IPS DF 6.9 (cell line): ENCODE results near the gene TMEM263.

Experiments used
- DNase-seq: peaks from one replicate; pipeline ENCODE4 v3.0.0-alpha.2; 2013; ENCODE audit warnings: low read depth, low spot score
- H3K27ac ChIP-seq: one replicate; pipeline ENCODE4 v1.5.1; 2013; ENCODE audit warnings: low read length, control low read depth
- H3K27me3 ChIP-seq: 2 replicates; pipeline ENCODE4 v1.6.1; 2013; ENCODE audit warnings: mild to moderate bottlenecking, low read length; ENCODE audit not compliant: control insufficient read depth, insufficient read depth
- H3K36me3 ChIP-seq: 2 replicates; pipeline ENCODE4 v1.6.1; 2013; ENCODE audit warnings: low read length; ENCODE audit not compliant: control insufficient read depth, insufficient read depth
- H3K4me1 ChIP-seq: 2 replicates; pipeline ENCODE4 v1.6.1; 2013; ENCODE audit warnings: low read length; ENCODE audit not compliant: control insufficient read depth, insufficient read depth
- H3K4me3 ChIP-seq: 2 replicates; pipeline ENCODE4 v1.5.1; 2013; ENCODE audit warnings: mild to moderate bottlenecking, low read length
- H3K9me3 ChIP-seq: 2 replicates; pipeline ENCODE4 v1.6.1; 2013; ENCODE audit warnings: low read length, inconsistent platforms; ENCODE audit not compliant: control insufficient read depth, insufficient read depth
- WGBS: extraction: QIAGEN DNeasy Blood & Tissue Kit; methylation state at CpG from one replicate; pipeline ENCODE4 v1.1.7; 2013; ENCODE audit warnings: mixed read lengths, missing lambda C conversion rate; ENCODE audit not compliant: insufficient read length, insufficient coverage; 5-methylcytosine and 5-hydroxymethylcytosine counted together

Gene TMEM263

DNA sequence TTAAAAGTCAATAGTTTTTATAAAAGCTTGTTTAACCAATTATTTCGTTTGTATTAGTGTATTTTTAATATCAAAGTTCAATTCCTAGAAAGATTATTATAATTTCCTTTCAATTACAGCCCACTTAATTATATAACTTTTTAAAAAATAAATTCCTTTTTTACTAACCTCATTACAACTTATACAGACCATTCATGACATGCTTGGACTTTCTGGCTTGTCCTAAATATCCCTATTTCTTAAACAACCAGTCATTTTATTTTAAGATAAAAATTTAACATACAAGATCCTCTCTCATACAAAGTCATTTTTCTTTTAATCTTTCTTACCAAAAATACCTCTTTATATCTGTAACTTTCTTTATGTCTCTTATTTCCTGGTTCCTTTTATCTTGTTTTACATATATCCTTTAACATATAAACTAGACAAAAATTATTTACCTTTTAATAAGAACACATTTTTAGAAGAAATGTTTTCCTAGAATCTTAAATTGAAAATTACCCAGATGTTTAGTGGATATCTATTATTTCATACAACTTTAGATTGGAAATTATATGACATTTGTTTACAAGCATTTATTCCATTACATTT lies 10.4 kb upstream of the TMEM263 start:
- no peak overlapping the region for H3K27ac ChIP-seq
- H3K9me3 ChIP-seq = no peaks in the 10 kb centered on the region
- no peaks in the 10 kb centered on the region for H3K36me3 ChIP-seq
- H3K4me1 ChIP-seq = no peaks in the 10 kb centered on the region
- H3K27me3 ChIP-seq = no peaks in the 10 kb centered on the region
- no peak overlapping the region for H3K4me3 ChIP-seq
- no CpG with 5 or more reads among the region's 1 CpG for WGBS
- no peak for DNase-seq

DNA sequence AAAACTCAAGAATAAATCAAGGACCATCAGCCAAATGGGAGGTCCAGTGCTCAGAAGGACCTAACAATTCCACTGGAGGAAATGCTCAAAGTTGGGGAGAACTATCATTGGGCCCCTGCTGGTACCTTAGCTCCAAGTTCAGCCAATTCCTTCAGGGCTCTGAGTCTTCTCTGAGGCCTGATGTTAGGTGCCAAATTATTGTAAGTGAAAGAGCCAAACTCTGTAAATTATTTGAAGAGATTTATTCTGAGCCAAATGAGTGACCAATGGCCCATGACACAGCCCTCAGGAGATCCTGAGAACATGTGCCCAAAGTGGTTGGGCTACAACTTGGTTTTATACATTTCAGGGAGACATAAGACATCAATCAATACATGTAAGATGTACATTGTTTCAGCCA lies 8.2 kb upstream of the TMEM263 start:
- Histone ChIP-seq H3K27ac (no peak overlapping the region), H3K9me3 (no peaks in the 10 kb centered on the region), H3K4me1 (no peaks in the 10 kb centered on the region), H3K4me3 (no peak overlapping the region), H3K36me3 (no peaks in the 10 kb centered on the region), H3K27me3 (no peaks in the 10 kb centered on the region)
- DNase-seq = no peak

DNA sequence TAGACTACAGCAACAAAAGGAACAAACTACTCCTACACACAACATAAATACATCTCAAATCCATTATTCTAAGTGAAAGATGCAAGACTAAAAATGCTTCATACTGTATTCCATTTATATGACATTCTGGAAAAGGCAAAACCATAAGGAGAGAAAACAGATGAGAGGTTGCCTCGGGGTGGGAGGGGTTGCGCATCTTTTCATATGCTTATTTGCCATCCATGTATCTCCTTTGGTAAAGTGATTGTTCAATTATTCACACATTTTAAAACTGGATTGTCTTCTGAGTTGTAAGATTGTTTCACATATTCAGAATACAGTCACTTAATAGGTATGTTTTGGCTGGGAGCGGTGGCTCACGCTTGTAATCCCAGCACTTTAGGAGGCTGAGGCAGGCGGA lies 5.1 kb upstream of the TMEM263 start:
- Histone ChIP-seq H3K4me1 (peaks cover 3% of the 10 kb centered on the region; the same call in 1 of the 2 replicates), H3K27me3 (no peaks in the 10 kb centered on the region), H3K4me3 (no peak overlapping the region), H3K27ac (no peak overlapping the region), H3K36me3 (no peaks in the 10 kb centered on the region), H3K9me3 (no peaks in the 10 kb centered on the region)
- DNase-seq = no peak
- no CpG with 5 or more reads among the region's 5 CpGs for WGBS

DNA sequence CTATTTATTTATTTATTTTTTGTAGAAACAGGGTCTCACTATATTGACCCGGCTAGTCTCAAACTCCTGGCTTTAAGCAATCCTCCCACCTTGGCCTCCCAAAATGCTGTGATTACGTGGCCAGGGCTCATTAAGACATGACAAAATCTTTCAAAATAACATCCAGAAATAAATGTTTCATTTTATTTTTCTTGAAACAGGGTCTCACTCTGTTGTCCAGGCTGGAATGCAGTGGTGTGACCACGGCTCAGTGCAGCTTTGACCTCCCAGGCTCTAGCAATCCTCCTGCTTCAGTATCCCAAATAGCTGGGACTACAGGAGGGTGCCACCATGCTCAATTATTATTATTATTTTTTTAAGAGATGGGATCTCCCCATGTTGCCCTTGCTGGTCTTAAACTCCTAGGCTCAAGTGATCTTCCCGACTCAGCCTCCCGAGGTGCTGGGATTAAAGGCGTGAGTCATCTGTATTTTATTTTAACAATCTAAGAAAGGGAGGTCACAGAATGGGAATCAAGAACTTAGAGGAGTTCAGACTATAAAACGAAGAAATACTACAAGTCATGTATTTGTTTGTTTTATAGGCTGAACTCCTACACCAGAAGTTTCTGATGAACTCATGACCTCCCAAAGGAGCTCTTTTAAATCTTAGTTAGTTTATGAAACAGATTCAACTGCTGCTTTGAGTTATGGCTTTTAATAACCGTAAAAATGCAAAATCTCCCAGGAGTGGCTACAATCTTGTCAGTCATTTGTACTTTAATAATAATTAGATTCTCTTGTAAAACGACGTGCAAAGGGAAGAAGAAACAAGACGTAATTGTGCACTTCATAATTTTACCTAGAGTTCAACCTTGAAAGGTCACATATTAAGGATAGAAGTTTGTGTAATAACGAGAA lies 2.1 kb upstream of the TMEM263 start:
- no peak overlapping the region for H3K27ac ChIP-seq
- WGBS = no CpG with 5 or more reads among the region's 12 CpGs
- DNase-seq = no peak
- no peak overlapping the region for H3K4me3 ChIP-seq
- peaks cover 3% of the 10 kb centered on the region; the same call in 1 of the 2 replicates for H3K4me1 ChIP-seq
- H3K9me3 ChIP-seq = no peaks in the 10 kb centered on the region
- H3K36me3 ChIP-seq = no peaks in the 10 kb centered on the region
- no peaks in the 10 kb centered on the region for H3K27me3 ChIP-seq

DNA sequence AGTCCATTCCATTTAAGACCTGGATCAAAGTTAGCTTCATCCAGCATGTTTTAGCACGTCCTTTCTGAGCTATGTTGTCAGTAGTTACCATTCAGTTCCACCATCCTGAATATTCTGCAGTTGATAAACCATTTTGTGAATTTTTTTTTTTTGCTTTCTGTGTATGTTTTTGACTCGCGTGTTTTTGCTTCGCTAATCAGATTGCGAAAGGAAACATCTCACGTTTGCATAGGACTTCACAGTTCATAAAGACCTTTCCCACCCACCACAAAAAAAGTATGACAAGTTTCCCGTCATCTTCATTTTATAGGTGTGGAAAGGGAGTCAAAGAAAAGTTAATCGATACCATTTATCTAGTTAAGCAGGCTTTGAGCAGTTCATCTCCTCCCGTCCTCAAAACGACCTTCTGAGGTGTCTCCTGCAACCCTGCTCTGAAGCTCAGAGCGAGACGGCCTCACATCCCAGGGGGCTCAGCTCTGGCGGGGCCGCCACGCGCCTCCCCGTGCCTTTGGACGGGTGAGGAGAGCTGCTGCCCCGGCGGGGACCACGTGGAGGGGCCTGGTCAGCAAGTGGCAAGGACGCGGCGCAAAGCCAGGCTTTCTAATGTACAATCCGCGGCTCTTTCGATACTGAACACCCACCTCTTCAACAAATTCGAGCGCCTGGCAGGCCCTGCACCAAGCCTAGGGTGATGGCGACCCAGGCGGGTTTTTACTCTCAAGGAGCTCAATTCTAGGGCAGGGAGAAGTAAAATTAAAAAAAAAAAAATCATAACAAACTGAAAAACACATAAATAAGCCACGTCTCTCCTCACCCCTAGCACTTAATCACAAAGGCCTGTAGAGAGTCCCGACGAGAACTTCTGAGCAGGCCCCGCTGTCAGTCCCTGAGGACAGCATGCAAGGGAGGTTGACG lies 988 bp upstream of the TMEM263 start:
- DNase-seq = no peak
- Histone ChIP-seq H3K9me3 (no peaks in the 10 kb centered on the region), H3K36me3 (no peaks in the 10 kb centered on the region), H3K27me3 (no peaks in the 10 kb centered on the region), H3K4me3 (peak overlapping the region; percentile 90; the same call in 1 of the 2 replicates), H3K4me1 (peaks cover 3% of the 10 kb centered on the region; the same call in 1 of the 2 replicates), H3K27ac (no peak overlapping the region)
- WGBS = no CpG with 5 or more reads among the region's 36 CpGs

DNA sequence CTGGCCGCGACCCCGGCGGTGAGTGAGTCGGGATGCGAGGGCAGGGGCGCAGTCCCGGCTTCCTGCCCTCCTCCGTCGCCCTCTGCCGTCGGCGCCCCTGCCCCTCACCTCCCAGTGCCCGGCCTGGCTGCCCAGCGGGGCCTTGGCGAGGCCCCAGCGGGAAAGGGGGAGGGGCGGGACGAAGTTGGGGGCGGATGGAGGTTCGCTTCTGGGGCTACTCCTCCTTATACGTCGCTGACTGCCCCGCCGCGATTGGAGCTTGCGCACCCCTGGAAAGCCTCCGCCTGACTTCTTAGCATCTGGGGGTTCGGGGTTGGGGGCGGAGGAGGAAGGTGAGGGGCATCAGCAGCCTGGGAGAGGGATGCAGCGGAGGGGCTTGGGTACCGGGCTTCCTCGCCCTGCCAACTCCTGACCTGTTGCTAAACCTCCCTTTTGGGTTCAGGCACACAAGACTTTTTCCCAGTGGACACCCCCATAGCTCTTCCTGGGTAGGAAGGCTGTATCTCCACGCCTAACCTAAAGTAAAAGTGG lies 406 bp downstream of the TMEM263 start:
- Histone ChIP-seq H3K4me1 (peaks cover 3% of the 10 kb centered on the region; the same call in 1 of the 2 replicates), H3K27ac (no peak overlapping the region), H3K4me3 (peak overlapping the region; percentile 90), H3K9me3 (no peaks in the 10 kb centered on the region), H3K27me3 (no peaks in the 10 kb centered on the region), H3K36me3 (no peaks in the 10 kb centered on the region)
- no CpG with 5 or more reads among the region's 34 CpGs for WGBS
- DNase-seq = no peak

DNA sequence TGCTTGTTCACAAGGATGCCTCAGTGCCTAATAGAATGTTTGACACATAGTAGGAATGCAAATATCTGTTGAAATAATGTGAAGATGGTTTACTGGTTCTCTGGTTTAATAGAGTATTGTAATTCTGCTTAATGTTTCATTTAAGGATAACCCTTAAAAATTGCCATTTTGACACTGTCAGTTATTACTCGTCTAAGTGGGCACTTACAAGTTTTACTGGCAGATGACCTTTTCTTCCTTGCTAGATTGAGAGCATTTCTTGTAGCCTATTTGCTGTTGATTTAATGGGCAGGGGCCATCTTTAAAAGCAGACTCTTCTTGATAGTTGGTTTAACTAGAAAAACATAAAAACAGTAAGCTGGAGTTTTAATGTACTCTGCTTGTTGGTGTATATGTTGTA lies 1.9 kb downstream of the TMEM263 start:
- Histone ChIP-seq H3K27ac (no peak overlapping the region), H3K27me3 (no peaks in the 10 kb centered on the region), H3K9me3 (no peaks in the 10 kb centered on the region), H3K4me3 (no peak overlapping the region), H3K4me1 (peaks cover 3% of the 10 kb centered on the region; the same call in 1 of the 2 replicates), H3K36me3 (no peaks in the 10 kb centered on the region)
- no CpG with 5 or more reads among the region's 1 CpG for WGBS
- DNase-seq = no peak

DNA sequence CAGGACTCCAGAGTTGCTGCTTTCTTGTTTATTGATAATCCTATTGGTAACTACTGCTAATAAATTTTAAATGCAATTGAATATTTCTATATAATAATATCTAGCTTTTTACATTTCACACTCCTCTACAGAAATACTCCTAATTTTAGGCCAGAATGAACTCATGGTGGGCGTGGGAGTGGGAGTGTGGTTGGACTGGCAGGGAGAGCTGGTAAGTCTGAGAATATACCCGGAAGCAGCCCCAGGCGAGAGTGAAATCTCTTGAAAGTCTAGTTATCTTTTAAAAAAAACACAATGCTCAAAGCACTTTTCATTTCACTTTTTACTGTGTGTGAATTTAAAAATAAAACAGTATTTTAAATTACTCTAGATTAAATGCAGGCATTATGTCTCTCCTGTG lies 4.7 kb downstream of the TMEM263 start:
- no peaks in the 10 kb centered on the region for H3K9me3 ChIP-seq

DNA sequence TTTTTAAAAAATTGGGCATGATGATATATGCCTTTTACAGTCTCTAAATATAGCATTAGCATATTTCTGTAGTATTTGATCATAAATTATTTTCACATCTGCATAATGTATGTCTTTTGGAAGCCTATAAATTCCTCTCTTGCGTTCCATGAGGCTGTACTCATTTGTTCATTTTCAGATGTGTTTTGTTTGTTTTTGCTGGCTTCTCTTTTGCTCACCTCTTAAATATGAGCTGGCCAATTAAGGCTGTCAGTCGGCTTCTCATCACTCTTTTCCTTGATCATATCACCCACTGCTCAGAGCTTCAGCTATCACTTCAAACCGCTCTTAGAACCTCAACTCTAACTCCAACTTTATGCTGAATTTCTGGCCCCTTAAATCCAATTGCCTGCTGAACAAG lies 6.6 kb downstream of the TMEM263 start:
- WGBS = no CpG with 5 or more reads among the region's 3 CpGs
- H3K4me3 ChIP-seq = no peak overlapping the region
- H3K36me3 ChIP-seq = no peaks in the 10 kb centered on the region

More for the DNA sequence above, 4.7 kb downstream of the TMEM263 start:
- DNase-seq = no peak
- H3K4me3 ChIP-seq = no peak overlapping the region
- H3K4me1 ChIP-seq = no peaks in the 10 kb centered on the region
- no CpG with 5 or more reads among the region's 3 CpGs for WGBS
- H3K27me3 ChIP-seq = no peaks in the 10 kb centered on the region
- H3K36me3 ChIP-seq = no peaks in the 10 kb centered on the region
- H3K27ac ChIP-seq = no peak overlapping the region

DNA sequence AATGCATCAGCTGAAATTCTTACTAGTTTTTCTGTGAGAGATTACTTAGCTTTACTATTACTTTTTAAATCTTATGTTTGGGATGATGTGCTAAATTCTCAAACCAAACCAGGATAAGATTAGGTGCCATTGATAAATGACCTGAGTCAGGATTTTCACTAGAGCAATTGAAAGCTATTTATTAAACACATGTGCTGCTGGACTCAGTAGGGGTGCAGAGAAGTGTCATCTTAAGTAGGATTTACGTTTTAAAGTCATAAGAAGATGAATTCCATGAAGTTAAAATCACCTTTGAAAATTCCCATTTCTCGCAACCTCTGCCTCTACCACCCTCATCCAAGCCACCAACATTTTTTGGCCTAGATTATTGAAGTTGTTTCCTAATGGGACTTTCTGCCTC lies 8.8 kb downstream of the TMEM263 start:
- no peaks in the 10 kb centered on the region for H3K36me3 ChIP-seq
- no peaks in the 10 kb centered on the region for H3K4me1 ChIP-seq
- H3K27me3 ChIP-seq = no peaks in the 10 kb centered on the region
- no peak overlapping the region for H3K27ac ChIP-seq
- H3K4me3 ChIP-seq = no peak overlapping the region
- WGBS = no CpG with 5 or more reads among the region's 2 CpGs
- H3K9me3 ChIP-seq = no peaks in the 10 kb centered on the region
- no peak for DNase-seq

More for the DNA sequence above, 6.6 kb downstream of the TMEM263 start:
- Histone ChIP-seq H3K27ac (no peak overlapping the region), H3K27me3 (no peaks in the 10 kb centered on the region), H3K9me3 (no peaks in the 10 kb centered on the region), H3K4me1 (no peaks in the 10 kb centered on the region)
- DNase-seq = no peak
